ENCODE results near the gene MRPL45.
A peak's percentile ranks its signal among the peaks of the same experiment; 100 is the strongest.

The MRPL45 gene

GRCh38 chr17:38349097-38349730 lies 52.2 kb downstream of the MRPL45 start:
- DNase-seq, result peak; percentile 88

- DNase-seq, result no peak
Measured at GRCh38 chr17:38350035-38350434, 53.1 kb downstream of the MRPL45 start.

DNA sequence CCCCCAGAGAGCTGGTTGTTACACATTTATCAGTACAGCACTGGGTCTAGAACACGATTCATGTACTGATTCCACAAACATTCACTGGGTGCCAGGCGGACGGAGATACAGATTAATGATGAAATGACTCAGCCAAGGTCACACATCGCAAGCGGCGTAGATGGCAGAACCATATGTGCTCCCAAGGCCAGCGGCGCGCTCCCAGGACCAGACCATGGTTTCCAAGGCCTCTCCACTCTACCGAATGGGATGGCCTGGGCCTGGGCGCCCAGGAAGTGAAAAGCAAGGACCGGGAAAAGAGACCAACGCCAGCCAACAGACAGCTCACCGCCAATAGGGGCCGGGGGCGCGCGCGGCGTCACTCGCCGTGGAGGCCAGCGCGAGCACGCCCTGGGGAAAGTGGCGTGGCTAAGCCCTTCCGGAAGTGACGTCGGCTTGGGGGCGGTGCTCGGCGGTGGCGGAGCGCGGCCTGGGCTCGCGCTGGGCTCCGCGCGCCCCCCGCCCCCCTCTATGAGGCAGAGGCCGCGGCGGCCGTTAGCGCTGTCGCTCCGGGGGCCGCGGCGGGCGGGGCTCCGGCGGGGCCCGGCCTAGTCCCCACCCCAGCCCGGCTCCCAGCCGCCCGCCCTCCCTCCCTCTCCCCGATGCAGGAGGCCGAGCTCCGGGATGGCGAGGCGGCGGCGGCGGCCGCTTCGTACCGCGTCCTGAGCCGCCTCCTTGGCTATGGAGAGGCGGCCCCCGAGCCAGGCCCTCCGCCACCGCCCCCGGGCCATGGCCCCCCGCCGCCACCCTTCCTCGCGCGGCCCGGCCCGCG lies 54.6 kb downstream of the MRPL45 start, which contains the start of gene SOCS7:
TSS of gene SOCS7 (plus strand) at position 433 of the 811 bp plus-strand sequence. CDS start at position 642, 209 bp downstream.
- DNase-seq, result peak; percentile 95

DNA sequence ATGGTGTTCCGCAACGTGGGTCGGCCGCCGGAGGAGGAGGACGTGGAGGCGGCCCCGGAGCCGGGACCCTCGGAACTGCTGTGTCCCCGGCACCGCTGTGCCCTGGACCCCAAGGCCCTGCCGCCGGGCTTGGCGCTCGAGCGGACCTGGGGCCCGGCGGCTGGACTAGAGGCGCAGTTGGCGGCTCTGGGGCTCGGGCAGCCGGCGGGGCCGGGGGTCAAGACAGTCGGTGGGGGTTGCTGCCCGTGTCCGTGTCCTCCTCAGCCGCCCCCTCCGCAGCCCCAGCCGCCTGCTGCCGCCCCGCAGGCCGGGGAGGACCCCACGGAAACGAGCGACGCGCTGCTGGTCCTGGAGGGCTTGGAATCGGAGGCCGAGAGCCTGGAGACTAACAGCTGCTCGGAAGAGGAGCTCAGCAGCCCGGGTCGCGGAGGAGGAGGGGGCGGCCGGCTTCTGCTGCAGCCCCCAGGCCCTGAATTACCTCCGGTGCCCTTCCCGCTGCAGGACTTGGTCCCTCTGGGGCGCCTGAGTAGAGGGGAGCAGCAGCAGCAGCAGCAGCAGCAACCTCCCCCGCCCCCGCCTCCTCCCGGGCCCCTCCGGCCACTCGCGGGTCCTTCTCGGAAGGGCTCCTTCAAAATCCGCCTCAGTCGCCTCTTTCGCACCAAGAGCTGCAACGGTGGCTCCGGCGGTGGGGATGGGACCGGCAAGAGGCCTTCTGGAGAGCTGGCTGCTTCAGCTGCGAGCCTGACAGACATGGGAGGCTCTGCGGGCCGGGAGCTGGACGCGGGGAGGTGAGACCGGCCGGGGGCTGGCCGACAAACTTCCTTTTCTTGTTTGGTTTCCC lies 55.5 kb downstream of the MRPL45 start:
- peak; percentile 57 for DNase-seq

GRCh38 chr17:38353086-38353604 lies 56.2 kb downstream of the MRPL45 start:
- peak; percentile 35 for DNase-seq

DNA sequence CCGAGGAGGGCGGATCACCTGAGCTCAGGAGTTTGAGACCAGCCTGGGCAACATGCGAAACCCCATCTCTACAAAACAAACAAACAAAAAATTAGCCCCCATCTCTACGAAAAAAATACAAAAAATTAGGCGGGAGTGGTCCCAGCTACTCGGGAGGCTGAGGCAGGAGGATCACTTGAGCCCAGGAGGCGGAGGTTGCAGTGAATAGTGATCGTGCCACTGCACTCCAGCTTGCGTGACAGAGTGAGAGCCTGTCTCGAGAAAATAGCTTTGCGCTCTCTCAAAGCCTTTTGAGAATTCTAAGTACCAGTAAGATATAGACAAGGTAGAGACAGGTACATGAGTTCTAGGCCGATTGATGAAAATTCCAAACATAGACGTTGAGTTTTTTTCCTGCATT lies 56.7 kb downstream of the MRPL45 start:
- DNase-seq, result no peak

GRCh38 chr17:38354466-38354865 lies 57.5 kb downstream of the MRPL45 start:
- DNase-seq, result no peak

DNA sequence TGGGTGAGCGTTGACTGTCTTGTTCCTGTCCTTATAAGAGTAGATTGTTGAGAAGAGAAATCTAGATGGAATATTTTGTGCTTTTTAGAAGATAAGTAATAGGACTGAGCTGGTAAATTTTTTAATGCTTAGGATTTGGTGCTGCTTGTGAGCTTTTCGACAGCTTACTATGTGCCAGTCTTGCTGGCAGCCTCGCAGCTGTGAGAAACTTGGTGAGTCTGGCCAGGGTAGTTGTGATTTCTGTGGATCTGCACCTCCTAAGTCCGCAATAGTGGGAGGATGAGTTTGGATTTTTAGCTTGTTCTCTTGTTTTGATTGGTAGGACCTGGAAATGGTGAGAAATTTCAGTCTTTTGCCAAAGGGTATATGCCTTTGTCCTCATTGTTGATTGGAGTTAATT lies 58.3 kb downstream of the MRPL45 start:
- no peak for DNase-seq

DNA sequence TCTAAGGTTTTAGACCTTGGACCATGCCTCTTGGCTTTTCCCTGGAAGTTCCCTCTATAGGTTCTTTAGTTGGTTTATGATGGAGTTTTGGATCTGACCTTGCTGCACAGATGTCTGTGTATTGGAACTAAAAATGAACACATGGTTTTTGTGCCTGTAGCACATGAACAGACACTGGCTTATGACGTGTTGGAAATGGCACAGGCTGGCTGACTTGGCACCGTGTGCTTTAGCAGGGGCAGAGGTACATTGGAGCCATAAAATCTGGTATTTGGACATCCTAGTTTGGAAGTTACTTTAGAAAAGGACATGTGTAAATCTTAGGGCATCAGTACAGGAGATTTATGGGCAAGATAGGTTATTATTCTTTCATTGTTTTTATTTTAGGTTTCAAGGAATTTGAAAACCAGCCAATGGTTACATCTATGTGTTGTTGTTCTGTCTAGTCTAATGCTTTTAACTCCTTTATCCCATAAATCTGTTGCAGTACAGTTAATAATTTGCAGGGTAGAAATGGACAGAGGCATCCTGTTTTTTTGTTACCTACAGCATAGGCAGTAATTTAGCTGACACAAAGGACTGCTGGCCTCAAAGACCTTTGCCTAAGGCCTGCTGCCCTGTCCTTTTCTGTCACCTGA lies 60.6 kb downstream of the MRPL45 start:
- no peak for DNase-seq

- DNase-seq, result no peak
Measured at GRCh38 chr17:38358586-38359513, 61.9 kb downstream of the MRPL45 start.

GRCh38 chr17:38361694-38362465 lies 64.9 kb downstream of the MRPL45 start:
- no peak for DNase-seq

GRCh38 chr17:38363016-38363415 lies 66.0 kb downstream of the MRPL45 start:
- no peak for DNase-seq

GRCh38 chr17:38364741-38365140 lies 67.8 kb downstream of the MRPL45 start:
- no peak for DNase-seq

DNA sequence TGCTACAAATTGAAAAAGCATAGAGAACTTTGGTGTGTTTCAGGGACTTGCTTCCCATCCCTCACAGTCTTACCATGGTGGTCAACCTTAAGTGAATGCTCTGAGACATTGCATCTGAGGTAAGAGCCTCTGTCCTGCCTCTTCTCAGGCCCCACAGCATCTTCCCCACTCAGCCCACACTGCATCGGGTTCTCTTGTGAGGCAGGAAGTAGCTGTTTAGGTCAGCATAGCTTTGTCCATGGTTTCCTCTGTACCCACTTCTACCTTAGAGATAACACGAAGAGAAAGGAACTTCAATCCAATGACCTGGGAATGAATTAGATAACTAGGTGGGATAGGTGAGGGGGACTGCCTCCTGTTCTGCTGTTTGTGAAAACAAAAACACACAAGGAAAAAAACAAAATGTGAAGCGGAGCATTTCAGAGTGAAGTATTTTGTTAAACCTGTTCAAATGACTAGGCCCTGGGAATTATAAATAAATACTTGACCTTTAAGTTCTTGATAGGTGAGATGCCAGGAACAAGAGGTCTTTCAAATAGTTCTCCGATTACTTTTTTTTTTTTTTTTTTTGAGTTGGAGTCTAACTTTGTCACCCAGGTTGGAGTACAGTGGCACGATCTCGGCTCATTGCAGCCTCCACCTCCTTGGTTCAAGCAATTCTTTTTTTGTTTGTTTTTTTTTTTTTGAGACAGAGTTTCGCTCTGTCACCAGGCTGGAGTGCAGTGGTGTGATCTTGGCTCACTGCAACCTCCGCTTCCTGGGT lies 72.3 kb downstream of the MRPL45 start:
- DNase-seq, result peak; percentile 10
